IMR-90 (cell line): ENCODE results near the gene CENPF. TPM values are rescaled to one million over a fixed set of nuclear protein-coding genes. Genes with fewer than 3 reads are reported as not detected.

ENCODE experiments used
- ATAC-seq: fragments of 200-7000 bp; cut with Tn5 transposase; 2 replicates; pipeline ENCODE4 v1.9.1; 2020; ENCODE audit warnings: low read depth, mild to moderate bottlenecking, moderate library complexity
- BruUV-seq: library from RNA; stranded (reverse); fragments of 400-500 nt; replicated peaks from 2 replicates; lab custom pipeline; 2021; lab: Mats Ljungman, UMichigan
- CTCF ChIA-PET: fragments of 300-600 bp; formaldehyde crosslinking; extraction: SDS; loops from one replicate; lab custom pipeline; 2021; ENCODE audit warnings: antibody characterized with exemption; lab: Yijun Ruan, JAX
- POLR2A ChIA-PET: fragments of 300-600 bp; sonication (Branson Sonifier 250); formaldehyde crosslinking; loops from one replicate; lab custom pipeline; 2022; ENCODE audit warnings: antibody characterized with exemption; ENCODE audit not compliant: unreplicated experiment; lab: Charles Lee
- DNase-seq: peaks from one replicate; pipeline ENCODE4 v3.0.0; 2013
- H2AFZ ChIP-seq: replicated peaks from 2 replicates; pipeline ENCODE3; 2013; ENCODE audit warnings: low read length, mild to moderate bottlenecking; ENCODE audit not compliant: poor library complexity
- H2AK5ac ChIP-seq: 2 replicates; pipeline ENCODE4 v1.6.1; 2013; ENCODE audit warnings: low read depth, low read length, inconsistent platforms
- H2AK9ac ChIP-seq: replicated peaks from 2 replicates; pipeline ENCODE3; 2013; ENCODE audit warnings: mild to moderate bottlenecking, low read depth, low read length, moderate library complexity; ENCODE audit not compliant: poor library complexity
- H2BK120ac ChIP-seq: 2 replicates; pipeline ENCODE4 v1.6.1; 2013; ENCODE audit warnings: low read depth, low read length, inconsistent platforms
- H2BK15ac ChIP-seq: 3 replicates; pipeline ENCODE4 v1.6.1; 2013; ENCODE audit warnings: low read depth, low read length, inconsistent platforms
- H2BK20ac ChIP-seq: 2 replicates; pipeline ENCODE4 v1.6.1; 2013; ENCODE audit warnings: low read depth, mild to moderate bottlenecking, inconsistent platforms, low read length, moderate library complexity
- H2BK5ac ChIP-seq: 2 replicates; pipeline ENCODE4 v1.6.1; 2013; ENCODE audit warnings: mild to moderate bottlenecking, low read depth, low read length, inconsistent platforms; ENCODE audit not compliant: poor library complexity, severe bottlenecking
- H3K14ac ChIP-seq: replicated peaks from 2 replicates; pipeline ENCODE4 v1.6.1; 2013; ENCODE audit warnings: low read depth, low read length, inconsistent platforms
- H3K18ac ChIP-seq: 2 replicates; pipeline ENCODE4 v1.6.1; 2013; ENCODE audit warnings: low read depth, low read length, control low read depth
- H3K23ac ChIP-seq: 2 replicates; pipeline ENCODE4 v1.6.1; 2013; ENCODE audit warnings: low read depth, low read length, inconsistent platforms
- H3K27ac ChIP-seq: 2 replicates; pipeline ENCODE4 v1.5.1; 2013; ENCODE audit warnings: mild to moderate bottlenecking, control low read depth, low read length; ENCODE audit not compliant: insufficient read depth
- H3K27me3 ChIP-seq: 2 replicates; pipeline ENCODE4 v1.6.1; 2013; ENCODE audit warnings: low read length; ENCODE audit not compliant: control insufficient read depth, insufficient read depth
- H3K36me3 ChIP-seq: 2 replicates; pipeline ENCODE4 v1.6.1; 2013; ENCODE audit warnings: low read length, mixed read lengths; ENCODE audit not compliant: control insufficient read depth, insufficient read depth
- H3K4ac ChIP-seq: 2 replicates; pipeline ENCODE4 v1.6.1; 2013; ENCODE audit warnings: low read depth, low read length, inconsistent platforms
- H3K4me1 ChIP-seq: 2 replicates; pipeline ENCODE4 v1.6.1; 2013; ENCODE audit warnings: low read length, mixed read lengths; ENCODE audit not compliant: control insufficient read depth, insufficient read depth
- H3K4me2 ChIP-seq: 2 replicates; pipeline ENCODE4 v1.6.1; 2013; ENCODE audit warnings: low read depth, mild to moderate bottlenecking, control low read depth, low read length, moderate library complexity
- H3K4me3 ChIP-seq: 2 replicates; pipeline ENCODE4 v1.5.1; 2013; ENCODE audit warnings: low read depth, mild to moderate bottlenecking, control low read depth, low read length, moderate library complexity; ENCODE audit not compliant: insufficient read depth
- H3K56ac ChIP-seq: 2 replicates; pipeline ENCODE4 v1.6.1; 2013; ENCODE audit warnings: low read length, inconsistent platforms; ENCODE audit not compliant: insufficient read depth; ENCODE audit errors: extremely low read depth
- H3K79me1 ChIP-seq, 2 experiments: 2 replicates each; pipeline ENCODE4 v1.6.1; 2013; ENCODE audit warnings: low read length in 2 of 2, inconsistent platforms in 1 of 2, low read depth in 1 of 2
- H3K9ac ChIP-seq: 2 replicates; pipeline ENCODE4 v1.6.1; 2013; ENCODE audit warnings: low read depth, low read length, control low read depth
- H3K9me1 ChIP-seq: 2 replicates; pipeline ENCODE4 v1.6.1; 2013; ENCODE audit warnings: low read length, inconsistent platforms; ENCODE audit not compliant: insufficient read depth
- H3K9me3 ChIP-seq: 2 replicates; pipeline ENCODE4 v1.6.1; 2013; ENCODE audit warnings: low read length; ENCODE audit not compliant: control insufficient read depth, insufficient read depth
- H4K20me1 ChIP-seq: 2 replicates; pipeline ENCODE4 v1.6.1; 2013; ENCODE audit warnings: low read length, inconsistent platforms; ENCODE audit not compliant: insufficient read depth
- H4K5ac ChIP-seq: 2 replicates; pipeline ENCODE4 v1.6.1; 2013; ENCODE audit warnings: mild to moderate bottlenecking, low read depth, low read length, control low read depth
- H4K8ac ChIP-seq, 2 experiments: 2 replicates each; pipeline ENCODE4 v1.6.1; 2013; ENCODE audit warnings: low read depth in 2 of 2, low read length in 2 of 2, control low read depth in 1 of 2, inconsistent platforms in 1 of 2
- H4K91ac ChIP-seq: 2 replicates; pipeline ENCODE4 v1.6.1; 2013; ENCODE audit warnings: low read depth, low read length, inconsistent platforms; ENCODE audit not compliant: insufficient read depth
- BHLHE40 ChIP-seq: fragments of 150-350 bp; IDR thresholded peaks from 2 replicates; pipeline ENCODE4 v1.6.1; 2016; ENCODE audit warnings: mild to moderate bottlenecking, low read depth, low read length
- CEBPB ChIP-seq: IDR thresholded peaks from 2 replicates; pipeline ENCODE4 v1.6.1; 2012; ENCODE audit warnings: low read depth, low read length, improper control_type of control experiment
- ELK1 ChIP-seq: fragments of 150-350 bp; IDR thresholded peaks from 2 replicates; pipeline ENCODE4 v1.6.1; 2016; ENCODE audit warnings: low read depth, mild to moderate bottlenecking, low read length, moderate library complexity, borderline replicate concordance
- FOS ChIP-seq: fragments of 150-350 bp; IDR thresholded peaks from 2 replicates; pipeline ENCODE4 v1.6.1; 2016; ENCODE audit warnings: low read depth, low read length
- MAZ ChIP-seq: IDR thresholded peaks from 2 replicates; pipeline ENCODE4 v1.6.1; 2012; ENCODE audit warnings: low read depth, mild to moderate bottlenecking, low read length, improper control_type of control experiment, moderate library complexity, borderline replicate concordance
- MXI1 ChIP-seq: IDR thresholded peaks from 2 replicates; pipeline ENCODE4 v1.6.1; 2012; ENCODE audit warnings: low read depth, mild to moderate bottlenecking, low read length, moderate library complexity, borderline replicate concordance
- RAD21 ChIP-seq: IDR thresholded peaks from 2 replicates; pipeline ENCODE4 v1.6.1; 2012; ENCODE audit warnings: low read length, improper control_type of control experiment
- RFX5 ChIP-seq: IDR thresholded peaks from 2 replicates; pipeline ENCODE4 v1.8.0; 2012; ENCODE audit warnings: low read depth, mild to moderate bottlenecking, low read length, moderate library complexity
- SMC3 ChIP-seq: fragments of 150-350 bp; IDR thresholded peaks from 2 replicates; pipeline ENCODE4 v1.6.1; 2016; ENCODE audit warnings: low read depth, mild to moderate bottlenecking, antibody characterized with exemption, low read length, moderate library complexity
- USF2 ChIP-seq: fragments of 150-350 bp; IDR thresholded peaks from 2 replicates; pipeline ENCODE4 v1.6.1; 2017; ENCODE audit warnings: mild to moderate bottlenecking, antibody characterized with exemption, low read length, low read depth
- WGBS, 2 experiments: methylation state at CpG; one replicate each; pipeline versions ENCODE4 v1.1.5 to v1.1.7; 2013; ENCODE audit warnings: missing lambda C conversion rate in 2 of 2; ENCODE audit not compliant: insufficient read length in 1 of 2; ENCODE audit errors: extremely low coverage in 2 of 2; 5-methylcytosine and 5-hydroxymethylcytosine counted together
- dilution Hi-C: fragments of 300-500 bp; cut with HindIII; formaldehyde crosslinking; loops from one replicate; pipeline ENCODE4 v1.14.3; 2018; ENCODE audit warnings: low sequenced_read_pairs; ENCODE audit not compliant: unreplicated experiment
- in situ Hi-C: fragments of 300-500 bp; cut with MboI; formaldehyde crosslinking; loops from 3 replicates; pipeline ENCODE4 v1.14.3; 2019; ENCODE audit warnings: low sequenced_read_pairs, inconsistent platforms, mixed read lengths
- intact Hi-C: fragments of 100-400 bp; cut with micrococcal nuclease; formaldehyde crosslinking; loops from 2 replicates; pipeline ENCODE4 v1.10.0; 2022
- polyA plus RNA-seq, 3 experiments: library from polyadenylated mRNA; depleted of rRNA; stranded (reverse); fragments of >200 nt; gene quantifications; 2 replicates each; pipeline ENCODE4 v1.2.3, GENCODE V29; 2012; ENCODE audit warnings: low replicate concordance in 1 of 3
- total RNA-seq: library from RNA; depleted of rRNA; stranded (reverse); fragments of >200 nt; gene quantifications from 2 replicates; pipeline ENCODE4 v1.2.3, GENCODE V29; 2012

The CENPF gene
- total and polyA plus RNA-seq, 2 of the 4 experiments (the other 2 are of a cell fraction): 20.9 to 51.8 TPM

- Histone ChIP-seq H3K9me3 (no peaks in the 10 kb centered on the region), H3K4me3 (no peak overlapping the region), H2BK120ac (peak overlapping the region; percentile 85), H3K4me2 (peak overlapping the region; percentile 24; the same call in 1 of the 2 replicates), H2BK5ac (peak overlapping the region; percentile 71), H3K27ac (peak overlapping the region; percentile 13; the same call in 1 of the 2 replicates), H4K91ac (peak overlapping the region; percentile 64; the same call in 1 of the 2 replicates), H2AK5ac (peak overlapping the region; percentile 82), H4K5ac (peak overlapping the region; percentile 10; the same call in 1 of the 2 replicates), H3K79me1 (peaks cover 0 to 10% of the 10 kb centered on the region in 2 experiments; a peak in 2 of 4 replicates), H3K4ac (peak overlapping the region; percentile 82), H4K8ac (peak overlapping the region; percentile 23 to 57), H3K36me3 (no peaks in the 10 kb centered on the region), H2BK20ac (peak overlapping the region; percentile 89), H3K9me1 (peaks cover 9% of the 10 kb centered on the region), H4K20me1 (no peaks in the 10 kb centered on the region), H3K23ac (peak overlapping the region; percentile 78), H2AK9ac (no peak overlapping the region), H2AFZ (peak overlapping the region; percentile 77), H2BK15ac (peak overlapping the region; percentile 51; the same call in 2 of the 3 replicates), H3K56ac (peak overlapping the region; percentile 70; the same call in 1 of the 2 replicates), H3K4me1 (peaks cover 4% of the 10 kb centered on the region), H3K9ac (no peak overlapping the region), H3K14ac (peak overlapping the region; percentile 78), H3K27me3 (no peaks in the 10 kb centered on the region), H3K18ac (peak overlapping the region; percentile 67; the same call in 1 of the 2 replicates)
- BruUV-seq: no TSS peak
- DNase-seq (peak; percentile 91), ATAC-seq (peak; percentile 92)
- in situ Hi-C loops: no loop called here
- dilution Hi-C loops: no loop called here
- CTCF ChIA-PET: no interaction called here
- intact Hi-C loops: loop anchor here (10.0 kb wide), 1 partner anchor 223 kb away; no protein-coding TSS in a partner anchor
- POLR2A ChIA-PET: no interaction called here
- WGBS, 2 experiments: 20% methylated on average over 1 of the region's 8 CpGs; no CpG with 5 or more reads in 1 of the 2 experiments
- TF ChIP-seq RFX5: no peak
- peak; percentile 15; the same call in 1 of the 2 replicates for TF ChIP-seq USF2
- peak; percentile 93 for TF ChIP-seq CEBPB
- TF ChIP-seq RAD21: no peak
- no peak for TF ChIP-seq MAZ
- no peak for TF ChIP-seq MXI1
- TF ChIP-seq SMC3: 0 out of 2 replicates have a peak, but pooled peaks have one; percentile 1
- no peak for TF ChIP-seq ELK1
- TF ChIP-seq FOS: peak; percentile 79
- no peak for TF ChIP-seq BHLHE40
These were observed 44.9 kb upstream of the CENPF start for GRCh38 chr1:214557952-214558735.
